Panc1 (cell line): ENCODE data around the gene WWOX. TPM values are rescaled to one million over a fixed set of nuclear protein-coding genes. Genes with fewer than 3 reads are reported as not detected.

ENCODE experiments used
- ATAC-seq: fragments of 200-7000 bp; cut with Tn5 transposase; 2 replicates; pipeline ENCODE4 v1.9.1; 2020; ENCODE audit warnings: mild to moderate bottlenecking, moderate library complexity
- BruUV-seq: library from RNA; stranded (reverse); fragments of 400-500 nt; replicated peaks from 2 replicates; lab custom pipeline; 2021; lab: Mats Ljungman, UMichigan
- CTCF ChIA-PET: fragments of 300-600 bp; sonication (Branson Sonifier 250); formaldehyde crosslinking; loops from one replicate; lab custom pipeline; 2022; ENCODE audit warnings: antibody characterized with exemption; lab: Charles Lee
- POLR2A ChIA-PET: fragments of 300-600 bp; sonication (Branson Sonifier 250); formaldehyde crosslinking; loops from one replicate; lab custom pipeline; 2022; ENCODE audit warnings: antibody characterized with exemption; lab: Charles Lee
- DNase-seq: peaks from one replicate; pipeline ENCODE4 v3.0.0-alpha.2; 2010; ENCODE audit warnings: low read depth, low spot score
- H3K27ac ChIP-seq: 2 replicates; pipeline ENCODE4 v1.5.1; 2011; ENCODE audit warnings: mild to moderate bottlenecking, low read length, inconsistent platforms
- H3K27me3 ChIP-seq: fragments of 200-500 bp; sonication (Bioruptor generic); 2 replicates; pipeline ENCODE4 v1.6.0; 2014; ENCODE audit warnings: low read length, inconsistent platforms; ENCODE audit not compliant: control insufficient read depth, insufficient read depth
- H3K36me3 ChIP-seq: fragments of 200-500 bp; sonication (Bioruptor generic); 2 replicates; pipeline ENCODE4 v1.5.1; 2014; ENCODE audit warnings: inconsistent platforms, mild to moderate bottlenecking, low read length, moderate library complexity; ENCODE audit not compliant: control insufficient read depth, insufficient read depth
- H3K4me1 ChIP-seq: 2 replicates; pipeline ENCODE4 v1.5.1; 2011; ENCODE audit warnings: inconsistent platforms, mild to moderate bottlenecking, low read length, moderate library complexity; ENCODE audit not compliant: control insufficient read depth, insufficient read depth
- H3K4me3 ChIP-seq, 2 experiments: 2 replicates each; pipeline ENCODE4 v1.5.1; 2011 to 2012; ENCODE audit warnings: low read depth in 2 of 2, low read length in 2 of 2, mild to moderate bottlenecking in 2 of 2, inconsistent platforms in 1 of 2, moderate library complexity in 1 of 2
- H3K9me3 ChIP-seq: fragments of 200-500 bp; sonication (Bioruptor generic); 2 replicates; pipeline ENCODE4 v1.5.1; 2014; ENCODE audit warnings: low read depth, mild to moderate bottlenecking, inconsistent platforms, low read length, moderate library complexity; ENCODE audit not compliant: control insufficient read depth, insufficient read depth
- POLR2AphosphoS5 ChIP-seq: IDR thresholded peaks from 2 replicates; pipeline ENCODE4 v1.6.1; 2012; ENCODE audit warnings: mild to moderate bottlenecking, low read depth, low read length, moderate library complexity
- SIN3A ChIP-seq: IDR thresholded peaks from 2 replicates; pipeline ENCODE4 v1.6.1; 2012; ENCODE audit warnings: low read depth, mild to moderate bottlenecking, low read length, moderate library complexity, borderline replicate concordance; ENCODE audit not compliant: insufficient read depth
- TCF7L2 ChIP-seq: IDR thresholded peaks from 2 replicates; pipeline ENCODE4 v1.6.1; 2011; ENCODE audit warnings: mild to moderate bottlenecking, low read depth, low read length, inconsistent platforms
- in situ Hi-C: cut with HindIII; loops from 2 replicates; pipeline ENCODE4 v1.10.0; 2016; ENCODE audit warnings: low sequenced_read_pairs, low pct_unique_long_range_greater_than_20kb
- intact Hi-C: fragments of 100-400 bp; cut with micrococcal nuclease; formaldehyde crosslinking; loops from one replicate; pipeline ENCODE4 v1.10.0; 2022; ENCODE audit not compliant: unreplicated experiment
- total RNA-seq: library from RNA; stranded (reverse); gene quantifications from one replicate; pipeline ENCODE4 v1.2.1, GENCODE V29; 2021; ENCODE audit not compliant: unreplicated experiment
- TF ChIP-seq, protein P1 (sequence below), 2 experiments: IDR thresholded peaks; 2 replicates each; pipeline ENCODE4 v1.6.1; 2011 to 2012; ENCODE audit warnings: low read depth in 2 of 2, control low read depth in 1 of 2, low read length in 1 of 2, mild to moderate bottlenecking in 1 of 2, moderate library complexity in 1 of 2; ENCODE audit not compliant: insufficient read depth in 1 of 2
- TF ChIP-seq, protein P2 (sequence below): fragments of 450-650 bp; IDR thresholded peaks from 2 replicates; pipeline ENCODE4 v1.5.1; 2017; ENCODE audit warnings: mild to moderate bottlenecking

The WWOX gene
- total RNA-seq, 1 experiment from 2014 or later, result 12.5 TPM

DNA sequence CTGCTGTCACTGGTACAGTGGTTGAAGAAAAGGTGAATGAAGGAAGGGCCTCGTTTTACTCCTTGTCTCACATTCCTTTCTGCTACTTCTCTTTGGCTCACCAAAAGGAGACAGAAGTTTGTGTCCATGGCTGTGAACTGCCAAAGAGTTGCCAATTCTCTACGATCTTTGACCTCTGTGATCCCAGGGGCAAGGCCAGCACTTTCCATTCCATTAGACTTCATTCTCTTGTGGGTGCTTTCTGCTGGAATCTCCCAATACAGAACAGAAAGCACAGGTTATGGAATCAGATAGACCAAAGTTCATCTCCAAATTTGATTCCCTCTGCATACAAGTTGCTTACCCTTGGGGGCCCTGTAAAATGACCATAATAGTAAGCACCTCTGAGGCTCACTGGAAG is 1093.5 kb downstream of the WWOX start:
- Histone ChIP-seq H3K4me1 (no peaks in the 10 kb centered on the region), H3K27me3 (no peaks in the 10 kb centered on the region), H3K4me3 (no peak overlapping the region), H3K36me3 (no peaks in the 10 kb centered on the region), H3K9me3 (no peaks in the 10 kb centered on the region), H3K27ac (no peak overlapping the region)
- CTCF ChIA-PET, result no interaction called here
- ATAC-seq, result no peak
- no peak for DNase-seq
- no TSS peak for BruUV-seq
- in situ Hi-C loops (no loop called here), intact Hi-C loops (no loop called here)
- POLR2A ChIA-PET, result no interaction called here
- TF ChIP-seq, protein P1, sequence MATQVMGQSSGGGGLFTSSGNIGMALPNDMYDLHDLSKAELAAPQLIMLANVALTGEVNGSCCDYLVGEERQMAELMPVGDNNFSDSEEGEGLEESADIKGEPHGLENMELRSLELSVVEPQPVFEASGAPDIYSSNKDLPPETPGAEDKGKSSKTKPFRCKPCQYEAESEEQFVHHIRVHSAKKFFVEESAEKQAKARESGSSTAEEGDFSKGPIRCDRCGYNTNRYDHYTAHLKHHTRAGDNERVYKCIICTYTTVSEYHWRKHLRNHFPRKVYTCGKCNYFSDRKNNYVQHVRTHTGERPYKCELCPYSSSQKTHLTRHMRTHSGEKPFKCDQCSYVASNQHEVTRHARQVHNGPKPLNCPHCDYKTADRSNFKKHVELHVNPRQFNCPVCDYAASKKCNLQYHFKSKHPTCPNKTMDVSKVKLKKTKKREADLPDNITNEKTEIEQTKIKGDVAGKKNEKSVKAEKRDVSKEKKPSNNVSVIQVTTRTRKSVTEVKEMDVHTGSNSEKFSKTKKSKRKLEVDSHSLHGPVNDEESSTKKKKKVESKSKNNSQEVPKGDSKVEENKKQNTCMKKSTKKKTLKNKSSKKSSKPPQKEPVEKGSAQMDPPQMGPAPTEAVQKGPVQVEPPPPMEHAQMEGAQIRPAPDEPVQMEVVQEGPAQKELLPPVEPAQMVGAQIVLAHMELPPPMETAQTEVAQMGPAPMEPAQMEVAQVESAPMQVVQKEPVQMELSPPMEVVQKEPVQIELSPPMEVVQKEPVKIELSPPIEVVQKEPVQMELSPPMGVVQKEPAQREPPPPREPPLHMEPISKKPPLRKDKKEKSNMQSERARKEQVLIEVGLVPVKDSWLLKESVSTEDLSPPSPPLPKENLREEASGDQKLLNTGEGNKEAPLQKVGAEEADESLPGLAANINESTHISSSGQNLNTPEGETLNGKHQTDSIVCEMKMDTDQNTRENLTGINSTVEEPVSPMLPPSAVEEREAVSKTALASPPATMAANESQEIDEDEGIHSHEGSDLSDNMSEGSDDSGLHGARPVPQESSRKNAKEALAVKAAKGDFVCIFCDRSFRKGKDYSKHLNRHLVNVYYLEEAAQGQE (IDR thresholded peaks at IDR 0.05; ENCODE audit: insufficient read depth in 1 of 2, low read depth in 2 of 2, low read length in 1 of 2), result no peak
- no peak for TF ChIP-seq POLR2AphosphoS5
- TF ChIP-seq SIN3A, result no peak
- no peak for TF ChIP-seq TCF7L2
- TF ChIP-seq, protein P2, sequence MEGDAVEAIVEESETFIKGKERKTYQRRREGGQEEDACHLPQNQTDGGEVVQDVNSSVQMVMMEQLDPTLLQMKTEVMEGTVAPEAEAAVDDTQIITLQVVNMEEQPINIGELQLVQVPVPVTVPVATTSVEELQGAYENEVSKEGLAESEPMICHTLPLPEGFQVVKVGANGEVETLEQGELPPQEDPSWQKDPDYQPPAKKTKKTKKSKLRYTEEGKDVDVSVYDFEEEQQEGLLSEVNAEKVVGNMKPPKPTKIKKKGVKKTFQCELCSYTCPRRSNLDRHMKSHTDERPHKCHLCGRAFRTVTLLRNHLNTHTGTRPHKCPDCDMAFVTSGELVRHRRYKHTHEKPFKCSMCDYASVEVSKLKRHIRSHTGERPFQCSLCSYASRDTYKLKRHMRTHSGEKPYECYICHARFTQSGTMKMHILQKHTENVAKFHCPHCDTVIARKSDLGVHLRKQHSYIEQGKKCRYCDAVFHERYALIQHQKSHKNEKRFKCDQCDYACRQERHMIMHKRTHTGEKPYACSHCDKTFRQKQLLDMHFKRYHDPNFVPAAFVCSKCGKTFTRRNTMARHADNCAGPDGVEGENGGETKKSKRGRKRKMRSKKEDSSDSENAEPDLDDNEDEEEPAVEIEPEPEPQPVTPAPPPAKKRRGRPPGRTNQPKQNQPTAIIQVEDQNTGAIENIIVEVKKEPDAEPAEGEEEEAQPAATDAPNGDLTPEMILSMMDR, result no peak

DNA sequence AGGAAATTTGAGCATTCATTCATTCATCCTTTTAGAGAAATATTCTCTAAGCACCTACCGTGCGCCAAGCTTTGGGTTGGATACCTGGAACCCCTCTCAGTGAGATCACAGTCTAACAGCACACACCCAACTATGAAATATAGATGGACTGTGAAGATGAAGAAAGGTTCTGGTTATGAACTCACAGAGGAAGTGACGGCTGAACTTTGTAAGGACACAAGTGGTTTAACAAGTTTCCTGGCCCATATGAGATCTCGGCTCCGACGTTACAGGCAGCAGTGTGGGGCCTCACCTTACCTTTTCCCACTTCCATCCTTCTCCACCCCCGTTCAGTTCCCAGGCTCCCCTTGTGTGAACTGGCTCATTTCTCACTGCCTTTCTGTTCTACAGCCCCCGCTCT is 1094.8 kb downstream of the WWOX start:
- intact Hi-C loops (no loop called here), in situ Hi-C loops (no loop called here)
- DNase-seq, result no peak
- no peak overlapping the region for H3K27ac ChIP-seq
- no TSS peak for BruUV-seq
- H3K4me1 ChIP-seq, result no peaks in the 10 kb centered on the region
- ATAC-seq, result no peak
- no peaks in the 10 kb centered on the region for H3K9me3 ChIP-seq
- TF ChIP-seq, protein P2, result no peak
- TF ChIP-seq TCF7L2, result no peak
- TF ChIP-seq, protein P1 (IDR thresholded peaks at IDR 0.05; ENCODE audit: insufficient read depth in 1 of 2, low read depth in 2 of 2, low read length in 1 of 2), result no peak
- no peak for TF ChIP-seq SIN3A
- TF ChIP-seq POLR2AphosphoS5, result no peak
- H3K4me3 ChIP-seq, result no peak overlapping the region
- no peaks in the 10 kb centered on the region for H3K36me3 ChIP-seq
- no peaks in the 10 kb centered on the region for H3K27me3 ChIP-seq
- ChIA-PET POLR2A (no interaction called here), CTCF (no interaction called here)
